ENCODE results near the gene PIGR.

Gene PIGR, protein sequence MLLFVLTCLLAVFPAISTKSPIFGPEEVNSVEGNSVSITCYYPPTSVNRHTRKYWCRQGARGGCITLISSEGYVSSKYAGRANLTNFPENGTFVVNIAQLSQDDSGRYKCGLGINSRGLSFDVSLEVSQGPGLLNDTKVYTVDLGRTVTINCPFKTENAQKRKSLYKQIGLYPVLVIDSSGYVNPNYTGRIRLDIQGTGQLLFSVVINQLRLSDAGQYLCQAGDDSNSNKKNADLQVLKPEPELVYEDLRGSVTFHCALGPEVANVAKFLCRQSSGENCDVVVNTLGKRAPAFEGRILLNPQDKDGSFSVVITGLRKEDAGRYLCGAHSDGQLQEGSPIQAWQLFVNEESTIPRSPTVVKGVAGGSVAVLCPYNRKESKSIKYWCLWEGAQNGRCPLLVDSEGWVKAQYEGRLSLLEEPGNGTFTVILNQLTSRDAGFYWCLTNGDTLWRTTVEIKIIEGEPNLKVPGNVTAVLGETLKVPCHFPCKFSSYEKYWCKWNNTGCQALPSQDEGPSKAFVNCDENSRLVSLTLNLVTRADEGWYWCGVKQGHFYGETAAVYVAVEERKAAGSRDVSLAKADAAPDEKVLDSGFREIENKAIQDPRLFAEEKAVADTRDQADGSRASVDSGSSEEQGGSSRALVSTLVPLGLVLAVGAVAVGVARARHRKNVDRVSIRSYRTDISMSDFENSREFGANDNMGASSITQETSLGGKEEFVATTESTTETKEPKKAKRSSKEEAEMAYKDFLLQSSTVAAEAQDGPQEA

DNA sequence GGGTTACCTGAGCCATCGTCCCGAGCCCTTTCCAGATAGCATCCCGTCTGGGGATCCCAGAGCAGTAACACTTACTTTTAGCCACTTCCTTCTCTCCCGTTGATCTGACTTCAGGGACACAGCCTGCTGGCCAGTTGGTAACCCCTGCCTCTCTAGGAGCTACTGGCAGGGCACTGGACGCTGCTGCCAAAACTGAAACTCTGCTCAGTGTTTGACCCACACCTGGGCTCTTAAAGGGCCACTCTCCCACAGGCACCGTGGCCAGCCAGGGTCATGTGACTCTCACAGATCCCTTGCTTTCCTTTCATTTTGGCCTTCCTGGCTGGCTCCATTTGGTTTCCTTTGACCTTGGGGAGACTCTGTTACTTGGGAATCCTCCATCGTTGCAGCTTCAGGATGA is at the start of gene PIGR:
Gene PIGR (minus strand): TSS at position 206 of the 400 bp plus-strand sequence. CDS start 5,935 bp downstream, outside the sequence.
- DNase-seq = no peak

DNA sequence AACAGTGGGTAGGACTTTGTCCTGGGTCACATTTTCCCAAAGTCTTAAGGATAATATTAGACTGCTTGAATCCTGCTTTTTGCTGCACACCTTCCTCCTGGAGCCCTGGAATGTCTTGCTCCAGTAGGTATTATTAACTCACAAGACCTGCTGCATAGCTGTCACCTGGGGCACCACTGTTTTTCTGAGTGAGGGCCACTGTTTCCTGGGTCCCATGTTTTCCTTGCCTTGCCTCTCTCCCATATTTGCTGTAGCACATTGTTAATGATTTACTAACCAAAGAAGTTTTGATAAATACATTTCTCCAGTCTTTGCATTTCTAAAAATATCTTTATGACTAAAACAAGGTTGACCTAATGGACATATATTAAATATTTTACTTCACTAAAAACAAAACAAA is 46.5 kb upstream of the PIGR start:
- DNase-seq = no peak

DNA sequence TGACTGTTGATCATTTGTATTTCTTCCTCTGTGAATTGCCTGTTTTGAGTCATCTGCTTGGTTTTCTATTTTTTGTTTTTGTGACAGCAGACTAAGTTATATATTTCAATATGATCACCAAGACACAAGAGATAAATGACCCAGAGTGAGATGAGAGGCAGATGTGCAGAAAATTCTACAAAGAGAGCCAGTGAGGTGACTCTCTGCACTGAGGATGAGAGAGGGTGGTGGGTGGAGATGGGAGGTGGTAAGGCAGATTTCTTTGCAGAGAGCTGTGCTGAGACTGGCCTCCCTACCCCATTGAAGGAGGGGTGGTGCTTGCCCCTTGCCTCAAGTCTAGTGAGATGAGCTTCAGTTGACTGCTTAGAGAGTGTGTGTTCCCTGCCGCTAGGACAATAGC is 41.6 kb upstream of the PIGR start:
- DNase-seq = no peak

DNA sequence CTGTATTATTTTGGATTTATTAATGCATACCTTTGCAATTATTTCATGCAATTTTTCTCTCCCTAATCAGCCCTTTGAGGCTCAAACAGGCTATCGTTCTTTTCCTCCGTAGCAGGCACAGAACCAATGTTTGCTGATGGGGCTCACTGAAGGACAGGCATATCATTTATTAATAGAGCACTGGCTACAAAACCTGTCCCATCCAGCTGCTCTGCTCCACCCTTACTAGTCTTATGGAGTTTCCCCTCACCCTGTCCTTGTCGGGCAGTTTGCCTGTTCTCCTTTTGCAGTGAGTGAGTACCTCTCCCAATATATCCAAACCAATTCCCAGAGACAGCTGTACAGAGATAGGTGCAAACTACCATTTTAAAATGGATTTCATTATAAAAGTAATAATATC is 40.6 kb upstream of the PIGR start:
- DNase-seq = no peak

DNA sequence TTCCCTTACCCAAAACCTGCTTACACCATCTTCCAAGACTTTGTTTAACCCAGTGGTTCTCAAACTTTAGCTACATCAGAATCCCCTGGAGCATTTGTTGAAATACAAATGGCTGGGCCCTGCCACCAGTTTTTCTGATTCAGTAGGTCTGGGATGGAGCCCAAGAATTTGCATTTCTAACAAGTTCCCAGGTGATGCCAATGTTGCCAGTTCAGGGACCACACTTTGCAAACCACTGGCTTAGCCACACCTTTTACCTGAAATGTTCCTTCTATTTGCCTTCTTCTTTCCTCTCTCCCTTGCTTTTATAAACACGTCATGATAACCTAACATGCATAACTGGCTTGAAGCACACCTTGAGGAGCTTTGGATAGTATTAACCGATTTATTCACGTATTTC is 40.1 kb upstream of the PIGR start:
- DNase-seq = no peak

DNA sequence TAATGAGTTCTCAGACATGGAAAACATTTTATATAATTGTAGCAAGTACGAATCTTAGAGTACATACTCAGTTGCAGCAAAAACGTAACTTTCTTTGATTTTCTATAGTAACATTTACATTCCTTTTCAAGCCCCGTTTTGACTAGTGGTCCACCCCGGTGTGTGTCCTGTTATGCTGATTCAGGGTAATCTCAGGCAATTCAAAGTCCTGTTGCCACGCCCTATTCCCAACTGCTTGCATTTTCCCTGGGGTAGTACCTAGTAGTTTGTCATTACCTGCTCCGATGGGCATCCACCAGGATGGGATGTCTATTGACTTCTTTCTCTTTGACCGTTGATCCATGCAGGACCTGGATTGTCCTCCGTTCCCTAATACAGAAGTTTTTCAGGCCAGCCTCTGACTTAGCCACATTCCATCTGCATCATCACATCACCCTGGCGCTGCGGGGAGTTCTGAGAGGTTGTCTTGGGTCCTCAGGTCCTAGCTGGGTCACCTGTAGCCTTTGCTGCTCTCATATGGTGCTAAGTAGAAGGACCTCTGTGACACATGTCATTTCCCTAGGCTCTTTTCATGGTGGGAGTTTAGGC is 39.0 kb upstream of the PIGR start:
- DNase-seq = no peak

DNA sequence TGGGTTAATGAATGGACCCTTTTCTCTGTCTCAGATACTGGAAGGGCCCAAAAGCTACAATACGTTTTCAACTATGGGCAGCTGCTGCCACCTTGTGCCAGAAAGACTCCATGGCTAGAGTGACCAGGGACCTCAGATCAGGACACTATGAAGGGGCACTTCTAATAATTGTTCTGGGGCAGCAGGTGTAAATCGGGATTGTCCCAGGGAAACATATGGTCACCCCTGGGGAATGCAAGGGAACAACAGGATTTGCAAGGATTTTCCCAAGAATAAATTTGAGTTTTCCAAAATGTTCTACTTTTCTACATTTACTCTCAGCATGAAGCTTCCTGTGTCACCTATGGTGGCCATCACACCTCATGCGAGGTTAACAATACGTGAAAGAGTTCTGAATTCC is 36.0 kb upstream of the PIGR start:
- peak; percentile 17 for DNase-seq

DNA sequence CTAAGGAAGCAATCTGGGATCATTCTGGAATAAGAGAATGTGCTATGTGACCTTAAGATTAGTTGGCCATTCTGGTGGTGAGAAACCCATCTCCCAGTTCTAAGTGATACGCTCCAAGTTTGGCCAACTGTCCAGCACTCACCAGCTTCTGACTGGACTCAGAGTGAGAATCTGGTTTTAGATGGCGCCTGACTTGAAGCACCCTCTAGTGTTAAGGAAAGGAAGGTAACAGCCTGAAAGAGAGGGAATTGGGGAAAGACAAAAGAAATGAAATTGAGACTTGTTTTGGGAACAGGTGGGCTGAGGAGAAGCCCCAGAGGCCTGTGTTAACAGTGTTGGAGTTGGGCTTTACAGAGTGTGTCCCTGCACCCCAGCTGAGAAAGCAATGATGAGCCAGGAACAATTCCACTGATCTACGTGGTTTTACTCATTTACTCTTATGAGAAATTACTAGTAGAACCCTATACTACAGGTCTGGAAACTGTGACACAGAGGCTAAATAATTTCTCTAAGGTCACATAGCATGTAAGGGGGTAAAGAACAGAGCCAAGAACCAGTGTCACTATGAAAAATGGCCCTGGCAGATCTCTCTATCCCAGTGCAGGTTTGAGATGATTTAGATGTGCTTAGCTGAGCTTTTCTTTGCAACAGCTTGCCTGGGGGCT is 33.2 kb upstream of the PIGR start:
- no peak for DNase-seq

DNA sequence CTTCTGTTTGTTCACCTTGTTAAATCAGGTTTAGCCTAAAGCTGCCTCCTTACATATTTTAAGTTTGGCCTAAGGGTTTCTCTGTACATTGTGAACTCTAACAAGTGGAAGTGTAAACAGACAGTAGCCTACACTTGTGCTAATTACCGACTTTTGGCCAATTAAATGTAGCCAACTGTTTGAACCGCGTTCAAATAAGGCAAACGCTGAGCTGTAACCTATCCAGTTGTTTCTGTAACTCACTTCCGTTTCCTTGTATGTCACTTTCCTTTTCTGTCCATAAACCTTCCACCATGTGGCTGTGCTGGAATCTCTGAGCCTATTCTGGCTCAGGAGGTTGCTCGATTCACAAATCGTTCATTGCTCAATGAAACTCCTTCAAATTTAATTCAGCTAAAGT is 32.0 kb upstream of the PIGR start:
- no peak for DNase-seq

DNA sequence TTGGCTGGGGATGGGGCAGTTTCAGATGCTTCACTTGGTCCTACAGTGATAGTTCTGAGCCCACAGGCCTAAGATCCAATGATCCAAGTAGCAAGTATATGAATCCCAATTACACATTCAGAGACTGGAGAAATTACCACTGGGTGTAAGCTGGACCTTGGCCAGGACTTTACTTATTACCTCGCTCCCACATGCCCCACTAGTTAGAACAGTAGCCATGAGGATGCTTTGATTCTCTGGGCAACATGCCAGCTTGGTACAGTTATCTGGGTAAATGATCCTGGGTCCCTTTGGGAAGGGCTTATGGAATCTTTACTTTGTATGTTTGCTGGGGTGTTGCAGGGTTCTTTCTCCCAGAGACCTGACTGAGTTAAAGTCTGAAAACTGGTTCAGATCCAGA is 29.0 kb upstream of the PIGR start:
- peak; percentile 20 for DNase-seq

DNA sequence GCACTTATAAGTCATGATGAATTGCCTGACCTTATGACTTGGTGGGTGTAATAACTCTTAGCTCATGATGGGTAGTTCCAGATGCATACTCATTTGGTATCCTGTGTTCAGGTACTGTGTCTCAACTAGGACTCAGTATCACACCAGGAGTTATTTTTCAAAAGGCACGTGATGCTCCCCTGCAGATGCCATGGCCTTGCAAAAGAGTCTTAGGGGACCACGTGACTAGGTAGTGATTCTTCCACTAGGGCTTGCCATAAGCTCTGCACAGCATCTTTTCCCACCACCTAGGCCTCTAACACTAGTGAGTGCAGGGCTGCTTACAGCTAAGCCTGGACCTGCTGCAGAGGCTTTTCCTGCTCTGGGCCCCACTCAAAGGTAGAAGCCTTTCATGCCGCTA is 27.9 kb upstream of the PIGR start:
- DNase-seq = no peak

DNA sequence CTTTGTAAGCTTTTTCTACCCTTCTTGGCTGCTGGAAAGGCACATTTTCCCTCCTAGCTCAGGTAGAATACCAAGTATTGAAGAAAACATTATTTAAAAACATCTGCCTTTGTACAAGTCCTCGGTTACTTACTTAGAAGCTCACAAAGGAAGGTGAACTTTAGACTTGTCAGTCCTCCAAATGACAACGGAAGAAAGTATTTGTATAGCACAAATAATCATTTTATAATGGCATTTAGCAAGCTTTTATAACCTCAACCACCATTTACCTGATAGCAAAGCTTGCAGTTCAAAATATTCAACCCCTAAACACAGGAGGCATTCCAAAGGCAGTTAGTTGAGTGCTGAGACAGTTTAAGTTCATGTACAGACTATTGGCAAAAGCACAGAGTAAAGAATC is 26.5 kb upstream of the PIGR start:
- no peak for DNase-seq

DNA sequence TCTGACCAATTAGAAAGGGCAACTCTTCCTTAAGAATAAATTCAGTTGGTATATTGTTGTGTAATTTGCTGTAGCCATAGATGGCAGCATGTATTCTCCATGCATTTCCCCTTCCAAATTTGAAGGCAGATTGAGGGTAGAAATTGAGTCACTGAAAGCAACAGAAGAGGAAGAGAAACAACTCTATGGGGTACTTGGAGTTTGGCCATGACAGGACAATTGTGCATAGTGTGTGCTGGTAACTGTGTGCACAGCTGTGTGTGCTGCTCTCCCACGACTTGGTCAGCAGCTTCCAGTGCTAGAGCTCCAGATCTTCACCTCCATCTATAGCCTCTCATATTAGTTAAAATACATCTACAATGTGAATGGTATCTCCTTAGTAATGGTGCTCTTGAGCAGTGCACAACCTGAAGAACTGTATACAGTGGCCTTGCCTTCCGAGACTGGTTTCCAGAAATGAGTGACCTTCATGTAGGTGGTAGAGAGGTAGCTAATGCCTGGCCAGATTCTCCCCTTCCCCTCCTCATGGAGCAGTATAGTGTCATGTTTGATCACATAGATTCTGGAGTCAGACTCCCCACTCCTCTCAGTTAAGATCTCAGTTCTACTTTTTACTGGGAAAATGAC is 24.9 kb upstream of the PIGR start:
- DNase-seq = no peak

DNA sequence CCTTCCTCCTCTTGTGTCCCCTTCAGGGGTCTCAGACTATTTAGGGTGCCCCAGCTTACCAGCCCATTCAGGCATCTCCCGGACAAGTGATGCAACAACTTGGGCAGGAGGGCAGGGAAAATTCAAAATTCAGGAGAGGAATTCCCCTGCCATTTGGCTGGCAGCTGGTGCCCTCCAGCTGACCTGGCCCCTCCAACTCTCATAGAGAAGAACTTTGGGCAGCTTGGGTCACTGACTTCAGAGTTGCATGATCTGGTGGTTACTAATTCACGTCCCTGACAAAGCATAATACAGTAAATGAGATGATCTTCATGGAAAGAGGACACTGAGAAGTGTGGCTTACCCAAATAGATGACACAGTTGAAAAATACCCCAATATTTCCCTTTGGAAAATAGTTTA is 24.2 kb upstream of the PIGR start, which contains the start of gene FCAMR:
Gene FCAMR (minus strand): TSS at position 15 of the 400 bp plus-strand sequence. CDS start 335 bp downstream, outside the sequence.
- no peak for DNase-seq

DNA sequence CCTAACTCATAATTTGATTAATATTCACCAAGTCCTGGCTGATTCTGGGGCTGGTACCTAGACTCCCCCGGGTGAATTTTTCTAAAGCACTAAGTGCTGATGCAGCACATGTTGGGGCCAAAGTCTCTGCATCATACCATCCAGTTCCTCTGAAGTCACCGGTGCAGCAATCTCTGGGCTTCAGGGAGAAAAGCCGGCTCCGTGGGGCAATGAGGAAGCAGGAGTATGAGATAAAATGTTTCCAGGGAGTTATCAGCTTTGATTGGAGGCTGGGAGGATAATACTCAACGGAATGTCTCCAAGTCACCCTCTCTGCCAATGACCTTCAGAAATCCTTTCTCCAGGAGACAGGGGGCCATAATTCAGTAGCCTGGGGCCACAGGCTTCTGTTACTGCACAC is 22.8 kb upstream of the PIGR start:
- DNase-seq = no peak

DNA sequence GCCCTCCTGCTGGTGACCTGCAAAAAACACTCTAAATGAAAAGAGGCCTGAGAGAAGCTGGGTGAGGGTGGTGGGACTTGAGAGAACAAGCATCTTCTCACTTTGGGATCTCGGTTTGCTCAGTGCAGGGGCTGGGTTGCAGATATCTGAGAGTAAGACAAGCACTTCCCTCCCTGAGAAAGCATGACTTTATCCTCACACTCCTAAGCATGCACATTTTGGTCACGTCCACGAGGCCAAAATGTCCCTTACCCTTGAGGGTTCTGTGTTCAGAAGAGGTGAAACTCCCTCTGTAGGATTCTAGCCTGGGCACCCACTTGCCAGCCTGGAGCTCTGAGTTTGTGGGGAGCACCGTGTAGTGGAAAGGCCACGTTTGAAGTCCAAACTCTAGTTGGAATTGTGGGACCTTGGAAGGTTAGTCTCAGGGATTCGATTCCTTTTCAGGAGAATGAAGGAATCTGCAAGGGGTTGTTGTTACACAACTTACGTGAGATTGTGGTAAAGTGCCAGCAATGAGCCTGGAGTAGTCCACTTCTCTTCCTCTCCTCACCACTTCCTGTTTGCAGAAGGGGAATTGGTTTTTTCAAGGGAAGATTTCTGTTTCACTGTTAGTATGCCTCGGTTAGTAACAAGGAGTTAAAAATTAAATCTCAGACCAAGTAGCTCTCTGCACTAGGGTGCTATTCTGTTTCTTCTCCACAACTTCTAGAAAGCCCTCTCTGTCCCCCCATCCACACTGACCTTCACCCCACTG is 21.0 kb upstream of the PIGR start:
- peak; percentile 36 for DNase-seq

DNA sequence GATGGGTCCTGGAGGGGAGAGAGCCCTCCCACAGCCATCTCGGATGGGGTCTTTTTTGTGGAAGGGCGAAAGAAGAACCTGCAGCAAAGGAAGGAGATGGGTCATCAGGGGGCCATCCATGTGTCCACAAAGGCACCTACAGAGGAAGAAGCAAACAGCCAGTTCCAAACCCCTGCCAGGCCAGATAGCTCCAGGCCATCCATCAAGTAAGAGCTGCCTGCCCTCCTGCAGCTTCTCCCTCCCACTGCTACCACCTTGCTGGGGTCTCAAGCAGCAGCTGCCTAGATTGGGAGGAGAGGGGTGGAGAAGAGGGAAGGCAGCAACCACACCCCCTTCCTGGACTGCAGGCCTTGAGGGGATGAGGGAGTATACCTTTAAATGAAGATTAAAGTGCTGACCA is 19.5 kb upstream of the PIGR start:
- DNase-seq = no peak

DNA sequence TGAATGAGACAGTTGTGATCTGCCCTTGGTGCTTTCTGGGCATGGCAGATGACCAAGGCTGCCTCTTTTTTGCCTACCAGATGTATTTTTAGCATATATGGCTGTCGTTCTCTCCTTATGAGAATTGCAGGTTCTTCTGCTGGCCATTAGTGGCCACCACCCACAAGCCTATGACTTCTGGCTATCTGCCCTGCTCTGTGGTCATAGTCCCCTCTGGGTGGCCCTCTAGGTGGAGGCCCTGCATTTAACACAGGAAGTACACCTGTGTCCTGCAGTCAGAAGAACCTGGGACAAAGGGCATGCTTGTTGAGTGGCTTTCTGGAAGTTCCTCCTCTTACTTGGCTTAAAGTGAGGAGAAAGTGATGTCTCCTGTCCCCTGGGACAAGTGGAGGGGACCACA is 17.5 kb upstream of the PIGR start:
- no peak for DNase-seq

DNA sequence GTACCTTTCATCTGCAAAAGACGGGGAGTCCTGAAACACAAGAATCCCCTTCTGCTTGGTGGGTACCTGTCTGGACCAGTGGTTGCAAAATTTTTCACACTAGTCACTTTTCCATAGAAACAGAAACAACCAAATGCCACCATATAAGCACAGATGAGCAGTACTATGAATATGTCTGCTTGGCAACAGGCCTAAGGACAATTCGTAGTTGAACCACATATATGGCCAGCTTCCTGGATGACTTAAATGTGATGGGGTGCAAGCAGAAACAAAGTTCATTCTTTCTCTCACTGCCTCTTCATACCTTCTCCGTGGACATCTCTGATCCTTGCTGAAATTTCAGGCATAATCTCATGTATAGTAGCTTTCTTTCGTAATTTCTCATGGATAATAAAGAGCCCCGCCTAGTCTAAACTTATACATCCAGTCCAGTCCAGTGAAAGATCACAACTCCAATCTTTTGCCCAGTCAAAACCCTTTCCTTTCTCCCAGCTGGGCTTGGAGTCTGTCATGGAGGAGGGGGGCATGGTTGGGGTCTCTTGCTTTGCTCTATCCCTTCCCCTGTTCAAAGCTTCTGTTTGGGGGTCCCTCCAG is 16.9 kb upstream of the PIGR start:
- no peak for DNase-seq

DNA sequence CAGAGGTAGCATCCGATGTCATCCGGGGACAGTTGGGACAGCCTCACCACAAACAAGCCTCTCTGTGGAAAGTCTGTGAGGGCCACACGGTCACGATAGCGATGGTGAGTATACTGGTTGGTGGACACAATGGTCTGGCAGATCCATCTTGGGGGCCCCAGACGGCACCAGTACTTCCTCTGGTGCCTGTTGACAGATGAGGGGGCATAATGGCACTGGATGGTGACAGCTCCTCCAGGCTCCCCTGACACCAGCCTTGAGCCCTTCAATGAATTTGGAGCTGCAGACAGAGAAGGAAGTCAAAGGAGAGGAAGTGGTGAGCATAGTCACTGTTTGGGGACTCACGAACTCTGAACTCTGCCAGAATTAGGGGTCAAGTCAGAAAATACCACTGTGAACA is 16.0 kb upstream of the PIGR start:
- DNase-seq = no peak

DNA sequence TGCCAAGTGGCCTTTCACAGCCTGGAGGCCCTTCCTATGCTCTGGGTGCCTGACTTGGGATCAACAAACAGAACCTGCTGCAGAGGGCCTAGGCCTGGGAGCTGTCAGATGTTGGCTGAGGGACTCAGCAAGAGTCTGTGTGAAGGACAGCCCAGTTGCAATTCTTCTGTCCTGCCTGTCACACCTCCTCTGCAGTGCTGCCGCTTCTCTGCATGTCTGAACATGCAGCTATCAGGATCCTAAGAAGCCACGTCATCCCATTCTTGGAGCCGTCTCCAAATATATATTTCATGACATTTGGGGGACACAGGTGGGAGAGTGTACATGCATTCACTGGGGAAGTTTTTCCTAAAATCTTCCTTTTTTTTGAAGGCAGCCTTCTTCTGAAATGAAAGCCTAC is 15.4 kb upstream of the PIGR start:
- DNase-seq = no peak

Data from NCI-H226 (cell line).